Spleen (tissue), 11 donors: ENCODE measurements around the gene KLHDC7B. TPM values are rescaled to one million over a fixed set of nuclear protein-coding genes. Genes with fewer than 3 reads are reported as not detected.

Experiments
- DNase-seq: peaks from one replicate; pipeline ENCODE4 v3.0.0-alpha.2; 2020
- H3K27ac ChIP-seq, 8 donors: fragments of 200-600 bp; sonication (generic) in 7 of 8; 1 replicate in 4 of 8; 2 replicates in 4 of 8; pipeline versions ENCODE4 v1.5.0 to v1.8.0; 2016 to 2021; ENCODE audit warnings: inconsistent platforms in 4 of 8, mild to moderate bottlenecking in 4 of 8, moderate library complexity in 1 of 8
- H3K27me3 ChIP-seq, 7 donors: fragments of 200-600 bp; sonication (generic) in 6 of 7; replicated peaks in 1 of 7; 1 replicate in 4 of 7; 2 replicates in 3 of 7; pipeline versions ENCODE4 v1.5.0 to v1.8.0; 2016 to 2021; ENCODE audit warnings: inconsistent platforms in 3 of 7, mild to moderate bottlenecking in 1 of 7
- H3K36me3 ChIP-seq, 6 donors: fragments of 200-600 bp; sonication (generic) in 5 of 6; 1 replicate in 4 of 6; 2 replicates in 2 of 6; pipeline versions ENCODE4 v1.5.0 to v1.8.0; 2016 to 2021; ENCODE audit warnings: inconsistent platforms in 2 of 6
- H3K4me1 ChIP-seq, 6 donors: fragments of 200-600 bp; sonication (generic) in 5 of 6; 1 replicate in 3 of 6; 2 replicates in 3 of 6; pipeline versions ENCODE4 v1.5.0 to v1.8.0; 2016 to 2021; ENCODE audit warnings: inconsistent platforms in 3 of 6
- H3K4me3 ChIP-seq, 8 donors: fragments of 200-600 bp; sonication (generic) in 7 of 8; 1 replicate in 4 of 8; 2 replicates in 4 of 8; pipeline versions ENCODE4 v1.5.0 to v1.8.0; 2016 to 2021; ENCODE audit warnings: inconsistent platforms in 4 of 8, mild to moderate bottlenecking in 4 of 8, moderate library complexity in 2 of 8
- H3K9me3 ChIP-seq, 8 donors: fragments of 200-600 bp; sonication (generic) in 7 of 8; 1 replicate in 4 of 8; 2 replicates in 4 of 8; pipeline versions ENCODE4 v1.5.0 to v1.8.0; 2016 to 2021; ENCODE audit warnings: inconsistent platforms in 4 of 8
- POLR2A ChIP-seq, 3 donors: fragments of 450-650 bp; IDR thresholded peaks; one replicate each; pipeline ENCODE4 v1.5.1; 2017; ENCODE audit warnings: antibody characterized with exemption in 3 of 3, mild to moderate bottlenecking in 1 of 3
- POLR2AphosphoS5 ChIP-seq, 3 donors: sonication (generic); formaldehyde crosslinking; IDR thresholded peaks; one replicate each; pipeline ENCODE4 v1.5.1; 2017; ENCODE audit warnings: antibody characterized with exemption in 3 of 3
- WGBS, 5 donors: extraction: QIAGEN DNeasy Blood & Tissue Kit in 3 of 5; methylation state at CpG; one replicate each; pipeline versions ENCODE4 v1.1.5 to v1.1.7; 2013 to 2018; 5-methylcytosine and 5-hydroxymethylcytosine counted together
- intact Hi-C: fragments of 100-400 bp; cut with DNase I; formaldehyde crosslinking; loops from one replicate; pipeline ENCODE4 v1.15.0; 2023; ENCODE audit warnings: low total_unique reads
- polyA plus RNA-seq, 3 donors: library from polyadenylated mRNA; stranded (reverse); fragments of 200-250 nt; gene quantifications; one replicate each; pipeline ENCODE4 v1.2.1, GENCODE V29; 2013
- total RNA-seq, 7 donors: library from RNA; depleted of rRNA in 3 of 7; stranded (reverse); fragments of >200 nt in 3 of 7; fragmentation: NEBNext Ultra II Directional in 4 of 7; extraction: Animal tissue kit (Norgen Biotek cat#: 25700) in 4 of 7; gene quantifications; one replicate each; pipeline versions ENCODE4 v1.1.0 to v1.2.1, GENCODE V29; 2016 to 2021
- TF ChIP-seq, protein P1 (sequence below), 11 experiments: fragments of 200-600 bp in 7 of 11; fragments of 450-650 bp in 4 of 11; sonication (generic) in 4 of 11; IDR thresholded peaks in 8 of 11; conservative IDR thresholded peaks in 3 of 11; 1 replicate in 7 of 11; 2 replicates in 4 of 11; pipeline versions ENCODE4 v1.4.0 to v1.8.0; 2016 to 2021; ENCODE audit warnings: antibody characterized with exemption in 11 of 11, inconsistent platforms in 4 of 11, mild to moderate bottlenecking in 1 of 11
- donor health status: healthy with polysubstance abuse.
- donor health status: DM: no; HTN: no; CAD: no; lungs with moderate emphysema.
- donor health status: DM: no; HTN: no; CAD: no.
- donor health status: Bipolar disorder and iron deficiency.
- donor health status: healthy.
- donor health status: DM: no; HTN: no; CAD: no.
- donor health status: DM: yes; HTN: yes; CAD: no.

Gene KLHDC7B
- total and polyA plus RNA-seq, 10 donors = 2.6 to 5.0 (median 3.4) TPM

DNA sequence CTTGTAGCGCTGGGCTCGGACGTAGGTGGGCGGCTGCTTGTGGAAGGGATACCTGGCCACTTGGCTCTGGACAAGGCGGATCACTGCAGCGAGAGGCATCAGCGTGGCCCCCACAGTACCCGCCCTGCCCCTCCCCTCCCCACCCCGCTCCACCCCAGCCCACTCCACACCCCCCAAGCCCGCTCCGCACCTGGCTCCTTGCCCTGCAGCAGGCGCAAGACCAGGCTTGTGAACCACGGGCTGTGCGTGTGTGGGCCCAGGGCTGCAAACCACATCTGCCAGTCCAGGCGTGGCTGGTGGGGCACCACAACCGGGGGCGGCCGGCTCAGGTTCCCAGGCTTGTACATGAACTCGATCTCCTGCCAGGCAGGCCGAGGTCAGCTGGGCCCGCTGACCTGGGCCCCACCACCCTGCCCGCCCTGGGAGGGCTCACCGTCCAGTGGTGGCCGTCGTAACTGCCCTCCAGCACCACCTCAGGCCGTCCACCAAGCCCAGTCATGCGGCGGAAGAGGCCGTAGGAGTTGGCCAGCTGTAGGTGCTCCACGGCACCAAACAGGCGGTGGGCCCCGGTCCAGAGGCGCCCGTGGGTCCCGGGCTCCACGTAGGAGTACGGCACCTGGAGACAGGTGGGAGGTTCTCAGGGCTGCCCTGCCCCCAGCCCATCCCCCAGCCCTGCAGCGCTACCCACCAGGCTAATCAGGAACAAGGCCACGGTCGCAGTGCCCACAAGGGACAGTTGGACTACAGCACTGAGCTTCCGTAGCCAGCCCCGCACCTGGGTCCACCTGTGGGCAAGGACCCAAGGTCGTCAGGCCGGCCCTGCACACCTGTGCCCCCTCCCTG lies 41.1 kb upstream of the KLHDC7B start:
- TF ChIP-seq, protein P1, sequence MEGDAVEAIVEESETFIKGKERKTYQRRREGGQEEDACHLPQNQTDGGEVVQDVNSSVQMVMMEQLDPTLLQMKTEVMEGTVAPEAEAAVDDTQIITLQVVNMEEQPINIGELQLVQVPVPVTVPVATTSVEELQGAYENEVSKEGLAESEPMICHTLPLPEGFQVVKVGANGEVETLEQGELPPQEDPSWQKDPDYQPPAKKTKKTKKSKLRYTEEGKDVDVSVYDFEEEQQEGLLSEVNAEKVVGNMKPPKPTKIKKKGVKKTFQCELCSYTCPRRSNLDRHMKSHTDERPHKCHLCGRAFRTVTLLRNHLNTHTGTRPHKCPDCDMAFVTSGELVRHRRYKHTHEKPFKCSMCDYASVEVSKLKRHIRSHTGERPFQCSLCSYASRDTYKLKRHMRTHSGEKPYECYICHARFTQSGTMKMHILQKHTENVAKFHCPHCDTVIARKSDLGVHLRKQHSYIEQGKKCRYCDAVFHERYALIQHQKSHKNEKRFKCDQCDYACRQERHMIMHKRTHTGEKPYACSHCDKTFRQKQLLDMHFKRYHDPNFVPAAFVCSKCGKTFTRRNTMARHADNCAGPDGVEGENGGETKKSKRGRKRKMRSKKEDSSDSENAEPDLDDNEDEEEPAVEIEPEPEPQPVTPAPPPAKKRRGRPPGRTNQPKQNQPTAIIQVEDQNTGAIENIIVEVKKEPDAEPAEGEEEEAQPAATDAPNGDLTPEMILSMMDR (IDR thresholded peaks at IDR 0.05 in 8 of 11, conservative IDR thresholded peaks at IDR 0.05 in 3 of 11) = no peak
- no peak for TF ChIP-seq POLR2A (IDR thresholded peaks at IDR 0.05)
- no peak for TF ChIP-seq POLR2AphosphoS5 (IDR thresholded peaks at IDR 0.05)
- Histone ChIP-seq H3K4me3 (no peak overlapping the region), H3K4me1 (peaks cover 18 to 45% (median 30%) of the 10 kb centered on the region in 6 donors), H3K27ac (no peak overlapping the region), H3K36me3 (peaks cover 0 to 53% (median 37%) of the 10 kb centered on the region in 6 donors), H3K9me3 (no peaks in the 10 kb centered on the region), H3K27me3 (no peaks in the 10 kb centered on the region)
- DNase-seq = peak; percentile 83
- WGBS, 5 donors = 92 to 95% (median 93%) methylated on average over 9 to 44 of the region's 44 CpGs
- intact Hi-C loops = no loop called here

DNA sequence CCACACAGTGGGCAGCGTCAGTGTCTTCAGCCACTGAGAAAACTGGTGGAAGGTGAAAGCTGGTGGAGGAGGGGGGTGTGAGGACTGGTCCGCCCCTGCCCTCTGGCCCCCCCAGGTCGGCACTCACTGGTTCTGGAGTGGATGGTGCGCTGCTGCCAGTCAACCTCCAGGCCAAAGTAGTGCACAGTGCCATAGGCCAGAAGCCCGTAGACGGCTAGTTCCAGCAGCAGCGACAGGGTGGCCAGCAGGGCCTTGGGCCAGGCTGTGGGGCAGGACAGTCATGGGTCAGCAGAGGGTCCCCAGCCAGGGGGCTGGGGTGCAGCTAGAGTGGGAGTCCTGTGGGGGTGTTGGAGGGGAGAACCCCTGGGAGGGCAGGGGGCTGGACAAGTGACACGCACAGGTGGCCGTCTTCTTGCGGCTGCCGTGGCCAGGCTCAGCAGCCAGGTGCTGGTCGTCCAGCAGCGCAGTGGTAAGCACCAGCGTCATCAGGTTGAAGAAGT lies 40.4 kb upstream of the KLHDC7B start:
- Histone ChIP-seq H3K36me3 (peaks cover 0 to 56% (median 37%) of the 10 kb centered on the region in 6 donors), H3K4me1 (peaks cover 18 to 52% (median 33%) of the 10 kb centered on the region in 6 donors), H3K4me3 (no peak overlapping the region), H3K27ac (no peak overlapping the region), H3K27me3 (no peaks in the 10 kb centered on the region), H3K9me3 (no peaks in the 10 kb centered on the region)
- TF ChIP-seq, protein P1 (IDR thresholded peaks at IDR 0.05 in 8 of 11, conservative IDR thresholded peaks at IDR 0.05 in 3 of 11) = no peak
- TF ChIP-seq POLR2AphosphoS5 (IDR thresholded peaks at IDR 0.05) (no peak), POLR2A (IDR thresholded peaks at IDR 0.05) (no peak)
- DNase-seq = peak; percentile 79
- intact Hi-C loops = no loop called here
- WGBS, 5 donors = 89 to 95% (median 93%) methylated on average over 13 to 14 of the region's 14 CpGs

GRCh38 chr22:50505776-50506610 lies 39.7 kb upstream of the KLHDC7B start:
- H3K27ac ChIP-seq = peak overlapping the region in 2 of 8 donors; percentile 91 to 97
- WGBS, 5 donors = 91 to 96% (median 93%) methylated on average over 29 to 41 of the region's 41 CpGs
- no peak for TF ChIP-seq POLR2A (IDR thresholded peaks at IDR 0.05)
- TF ChIP-seq, protein P1 (IDR thresholded peaks at IDR 0.05 in 8 of 11, conservative IDR thresholded peaks at IDR 0.05 in 3 of 11) = no peak
- TF ChIP-seq POLR2AphosphoS5 (IDR thresholded peaks at IDR 0.05) = no peak
- H3K4me1 ChIP-seq = peaks cover 18 to 53% (median 33%) of the 10 kb centered on the region in 6 donors
- H3K36me3 ChIP-seq = peaks cover 0 to 57% (median 37%) of the 10 kb centered on the region in 6 donors
- H3K27me3 ChIP-seq = no peaks in the 10 kb centered on the region
- H3K9me3 ChIP-seq = no peaks in the 10 kb centered on the region
- intact Hi-C loops = no loop called here
- DNase-seq = peak; percentile 87
- peak overlapping the region in 7 of 8 donors; percentile 56 to 96 (median 81) for H3K4me3 ChIP-seq
